GM18907 (cell line): ENCODE measurements around the gene ABHD12.
"Not testable (repeated sequence)": the region's sequence is repeated elsewhere in the genome, so short reads cannot be mapped to it uniquely, and the experiment has no call there.

Experiments
- ATAC-seq: cut with Tn5 transposase; IDR thresholded peaks from one replicate; pipeline ENCODE4 v1.9.1; 2021; ENCODE audit warnings: mild to moderate bottlenecking, moderate library complexity; ENCODE audit not compliant: unreplicated experiment

The ABHD12 gene

GRCh38 chr20:25278636-25279361 is 111.8 kb downstream of the ABHD12 start:
- ATAC-seq = no peak

- ATAC-seq = no peak
Measured at GRCh38 chr20:25277941-25278521, 112.6 kb downstream of the ABHD12 start.

GRCh38 chr20:25277051-25277801 is 113.4 kb downstream of the ABHD12 start:
- no peak for ATAC-seq

- no peak for ATAC-seq
Measured at GRCh38 chr20:25276533-25277050, 114.0 kb downstream of the ABHD12 start.

GRCh38 chr20:25275813-25276532 is 114.7 kb downstream of the ABHD12 start:
- ATAC-seq = no peak

GRCh38 chr20:25274891-25275812 is 115.5 kb downstream of the ABHD12 start:
- ATAC-seq = no peak

GRCh38 chr20:25274481-25274880 is 116.2 kb downstream of the ABHD12 start:
- no peak for ATAC-seq

- no peak for ATAC-seq
Measured at GRCh38 chr20:25273541-25274358, 116.9 kb downstream of the ABHD12 start.

GRCh38 chr20:25273046-25273445 is 117.6 kb downstream of the ABHD12 start:
- ATAC-seq = no peak

- no peak for ATAC-seq
Measured at GRCh38 chr20:25272223-25273000, 118.2 kb downstream of the ABHD12 start.

- ATAC-seq = no peak
Measured at GRCh38 chr20:25271486-25272222, 119.0 kb downstream of the ABHD12 start.

- no peak for ATAC-seq
Measured at GRCh38 chr20:25270829-25271251, 119.8 kb downstream of the ABHD12 start.

- no peak for ATAC-seq
Measured at GRCh38 chr20:25269833-25270170, 120.8 kb downstream of the ABHD12 start.

GRCh38 chr20:25269057-25269832 is 121.4 kb downstream of the ABHD12 start:
- ATAC-seq = no peak

GRCh38 chr20:25260770-25261437 is 129.7 kb downstream of the ABHD12 start:
- not testable (repeated sequence) for ATAC-seq

GRCh38 chr20:25259788-25260254 is 130.8 kb downstream of the ABHD12 start:
- ATAC-seq = no peak
